GM20000 (cell line): Measurements from ENCODE around the gene KRTAP29-1.
"Not testable (repeated sequence)": the region's sequence is repeated elsewhere in the genome, so short reads cannot be mapped to it uniquely, and the experiment has no call there.

Source experiments
- DNase-seq: peaks from one replicate; pipeline ENCODE4 v3.0.0; 2012; ENCODE audit warnings: low spot score
- CTCF ChIP-seq: IDR thresholded peaks from 2 replicates; pipeline ENCODE4 v1.5.1; 2012; ENCODE audit warnings: mild to moderate bottlenecking, control low read depth; ENCODE audit errors: extremely low read depth, missing control alignments

KRTAP29-1 gene

DNA sequence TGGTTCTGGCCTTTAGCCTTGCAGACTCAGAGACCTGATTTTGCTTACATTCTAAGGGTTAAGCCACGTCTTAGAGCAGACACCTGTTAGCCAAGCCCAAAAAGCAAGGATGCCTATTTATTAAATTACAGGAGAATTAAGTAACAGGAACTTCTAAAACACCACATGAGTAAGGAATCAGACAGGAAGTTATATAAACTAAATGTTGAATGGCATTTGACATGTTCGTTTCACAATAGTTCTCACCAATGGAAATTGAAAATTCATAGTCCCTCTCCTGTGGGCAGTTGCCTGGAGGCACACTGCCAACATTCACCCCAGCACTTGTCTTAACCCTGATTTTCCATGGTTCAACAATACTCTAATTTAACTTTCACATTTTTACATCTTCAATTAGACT, 18.1 kb downstream of the KRTAP29-1 start:
- DNase-seq = peak; percentile 0
- TF ChIP-seq CTCF = no peak

DNA sequence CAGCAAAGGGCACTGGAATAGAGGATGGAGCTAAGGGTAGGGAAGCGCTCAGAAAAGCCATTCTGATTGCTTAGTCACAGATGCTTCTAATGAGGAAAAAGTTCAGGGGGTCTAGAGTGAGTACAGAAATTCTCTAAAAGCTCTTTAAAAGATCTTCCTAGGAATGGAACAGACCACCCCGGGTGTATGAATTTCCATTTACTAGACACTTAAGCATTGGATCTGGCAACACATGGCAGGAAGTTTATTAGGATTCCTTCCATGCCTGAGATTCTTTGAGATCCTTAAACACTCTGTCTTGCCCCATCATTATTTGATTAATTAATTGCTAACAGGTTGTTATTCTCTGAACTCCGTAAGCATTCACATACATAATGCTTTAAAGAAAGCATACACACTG, 18.6 kb downstream of the KRTAP29-1 start:
- TF ChIP-seq CTCF = no peak
- peak; percentile 0 for DNase-seq

DNA sequence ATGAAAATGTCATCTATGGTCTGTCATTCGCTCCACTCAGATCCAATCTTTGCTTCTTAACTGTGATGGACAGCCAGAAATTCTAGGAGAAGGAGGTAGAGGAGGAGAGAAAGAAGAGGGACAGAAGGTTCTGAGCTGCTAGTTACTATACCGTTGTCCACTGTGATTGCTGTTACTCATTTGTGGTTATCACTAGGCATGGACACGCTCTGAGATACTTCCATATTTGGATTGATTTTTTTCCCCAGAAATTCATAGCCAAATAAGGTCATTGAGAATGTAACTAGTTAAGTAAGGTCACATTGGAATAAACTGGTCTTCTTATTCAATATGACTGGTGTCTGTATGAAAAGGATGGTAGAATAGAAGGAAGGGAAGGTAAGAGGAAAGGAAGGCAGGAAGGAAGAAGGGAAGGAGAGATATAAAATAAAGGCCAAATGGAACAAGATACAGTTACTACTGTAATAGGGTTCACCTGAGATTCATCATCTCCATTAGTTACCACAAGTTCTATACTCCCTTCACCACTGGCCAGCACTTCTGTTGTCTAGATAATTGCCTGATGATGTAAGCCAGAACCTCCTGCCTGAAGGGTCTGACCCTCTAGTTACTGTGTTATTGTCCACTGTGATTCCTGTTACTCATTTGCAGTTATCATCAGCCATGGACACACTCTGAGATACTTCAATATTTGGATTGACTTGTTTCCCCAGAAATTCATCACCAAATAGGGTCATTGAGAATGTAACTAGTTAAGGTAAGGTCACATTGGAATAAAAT, 24.3 kb downstream of the KRTAP29-1 start:
- TF ChIP-seq CTCF = no peak
- peak; percentile 0 for DNase-seq

- DNase-seq = not testable (repeated sequence)
These were observed 26.9 kb downstream of the KRTAP29-1 start, which contains the start of gene KRTAP9-7 for GRCh38 chr17:41275648-41276190. TSS of gene KRTAP9-7 (plus strand) at chr17:41275698. CDS start at chr17:41275698, 0 bp downstream.

DNA sequence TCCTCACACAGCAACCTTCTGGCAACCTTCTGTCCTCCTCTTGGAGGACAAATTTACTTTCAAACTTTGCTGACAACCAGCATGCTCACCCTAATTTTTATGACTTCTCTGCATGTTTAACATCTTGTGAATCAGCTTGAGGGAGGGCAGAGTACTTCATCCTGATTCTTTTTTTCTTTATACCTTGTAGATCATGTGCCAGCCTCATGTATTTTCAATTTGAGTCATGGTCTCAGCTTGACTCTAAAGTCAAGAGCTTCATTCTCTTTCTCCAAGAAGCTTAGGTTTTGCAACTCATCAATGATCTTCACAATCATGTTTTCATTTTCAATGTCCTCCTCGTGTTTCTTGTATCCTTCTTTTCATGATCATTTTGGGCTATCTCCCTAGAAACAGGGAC, 30.8 kb downstream of the KRTAP29-1 start:
- no peak for DNase-seq
- no peak for TF ChIP-seq CTCF

GRCh38 chr17:41271323-41271722, 31.3 kb downstream of the KRTAP29-1 start:
- DNase-seq = not testable (repeated sequence)

GRCh38 chr17:41267711-41268110, 34.9 kb downstream of the KRTAP29-1 start:
- DNase-seq = no peak
- TF ChIP-seq CTCF = no peak

GRCh38 chr17:41265078-41265477, 37.6 kb downstream of the KRTAP29-1 start, which contains the start of gene KRTAP9-6:
TSS of gene KRTAP9-6 (plus strand) at chr17:41265378. CDS start at chr17:41265378, 0 bp downstream.
- no peak for TF ChIP-seq CTCF
- DNase-seq = no peak
